Endodermal cell (in vitro differentiated cells): ENCODE data around the gene MTSS2. TPM values are rescaled to one million over a fixed set of nuclear protein-coding genes. Genes with fewer than 3 reads are reported as not detected.
A peak's percentile ranks its signal among the peaks of the same experiment; 100 is the strongest.

ENCODE experiments used
- DNase-seq: peaks from one replicate; pipeline ENCODE4 v3.0.0-alpha.2; 2017
- H3K27ac ChIP-seq: 2 replicates; pipeline ENCODE4 v1.5.1; 2013; ENCODE audit warnings: mild to moderate bottlenecking, low read depth, low read length, moderate library complexity
- H3K27me3 ChIP-seq: 2 replicates; pipeline ENCODE4 v1.6.1; 2013; ENCODE audit warnings: mild to moderate bottlenecking, low read length, moderate library complexity; ENCODE audit not compliant: insufficient read depth, control insufficient read depth, poor library complexity, severe bottlenecking
- H3K36me3 ChIP-seq: 2 replicates; pipeline ENCODE4 v1.7.0; 2013; ENCODE audit warnings: mild to moderate bottlenecking, low read length, moderate library complexity; ENCODE audit not compliant: control insufficient read depth, insufficient read depth
- H3K4me1 ChIP-seq: one replicate; pipeline ENCODE4 v1.7.0; 2013; ENCODE audit warnings: low read length; ENCODE audit not compliant: control insufficient read depth, insufficient read depth
- H3K4me3 ChIP-seq: 2 replicates; pipeline ENCODE4 v1.5.1; 2013; ENCODE audit warnings: mild to moderate bottlenecking, low read length, moderate library complexity
- H3K9ac ChIP-seq: 2 replicates; pipeline ENCODE4 v1.6.1; 2013; ENCODE audit warnings: mild to moderate bottlenecking, low read length, moderate library complexity; ENCODE audit not compliant: poor library complexity, severe bottlenecking; ENCODE audit errors: extremely low read depth
- H3K9me3 ChIP-seq: 2 replicates; pipeline ENCODE4 v1.6.1; 2013; ENCODE audit warnings: mild to moderate bottlenecking, low read length, moderate library complexity; ENCODE audit not compliant: control insufficient read depth
- H3K27ac Mint-ChIP-seq: 2 replicates; pipeline ENCODE4 v1.8.0; 2020; ENCODE audit warnings: mixed read lengths
- H3K27me3 Mint-ChIP-seq: 2 replicates; pipeline ENCODE4 v1.8.0; 2021; ENCODE audit warnings: mild to moderate bottlenecking, mixed read lengths; ENCODE audit not compliant: insufficient read depth
- H3K36me3 Mint-ChIP-seq: 2 replicates; pipeline ENCODE4 v1.8.0; 2020; ENCODE audit warnings: low read depth, mixed read lengths
- H3K4me1 Mint-ChIP-seq: 2 replicates; pipeline ENCODE4 v1.8.0; 2020; ENCODE audit warnings: mixed read lengths
- H3K4me3 Mint-ChIP-seq: 2 replicates; pipeline ENCODE4 v1.8.0; 2020; ENCODE audit warnings: mild to moderate bottlenecking, moderate library complexity, mixed read lengths
- H3K9me3 Mint-ChIP-seq: 2 replicates; pipeline ENCODE4 v1.8.0; 2020; ENCODE audit warnings: mild to moderate bottlenecking, mixed read lengths
- CTCF ChIP-seq: fragments of 200-600 bp; sonication (generic); conservative IDR thresholded peaks from 2 replicates; pipeline ENCODE4 v1.5.0; 2021; ENCODE audit warnings: antibody characterized with exemption, mild to moderate bottlenecking
- WGBS, 2 experiments: methylation state at CpG; one replicate each; pipeline versions ENCODE4 v1.1.5 to v1.1.7; 2013; ENCODE audit warnings: missing lambda C conversion rate in 2 of 2, mixed read lengths in 1 of 2; ENCODE audit not compliant: insufficient coverage in 1 of 2, insufficient read length in 1 of 2; 5-methylcytosine and 5-hydroxymethylcytosine counted together
- total RNA-seq, 2 donors: library from RNA; stranded (reverse); fragmentation: NEBNext Ultra II Directional in 1 of 2; extraction: Animal tissue kit (Norgen Biotek cat#: 25700) in 1 of 2; gene quantifications; 2 replicates in 1 of 2; 3 replicates in 1 of 2; pipeline ENCODE4 v1.2.1, GENCODE V29; 2021

MTSS2 gene
- total RNA-seq, 2 donors from 2014 or later, result 23.4 to 24.0 TPM

- Histone ChIP-seq H3K36me3 (no peaks in the 10 kb centered on the region), H3K27ac (no peak overlapping the region), H3K27me3 (no peaks in the 10 kb centered on the region), H3K4me3 (no peak overlapping the region), H3K9me3 (no peaks in the 10 kb centered on the region), H3K4me1 (no peaks in the 10 kb centered on the region), H3K9ac (no peak overlapping the region)
- H3K4me1 Mint-ChIP-seq, result peaks cover 17% of the 10 kb centered on the region
- H3K36me3 Mint-ChIP-seq, result peaks cover 3% of the 10 kb centered on the region
- no peaks in the 10 kb centered on the region for H3K27me3 Mint-ChIP-seq
- 71 to 78% methylated on average over 16 to 18 of the region's 18 CpGs for WGBS, 2 experiments
- H3K27ac Mint-ChIP-seq, result peak overlapping the region; percentile 88
- peak; percentile 83 for DNase-seq
- no peak overlapping the region for H3K4me3 Mint-ChIP-seq
- H3K9me3 Mint-ChIP-seq, result no peaks in the 10 kb centered on the region
- peak; percentile 27 for TF ChIP-seq CTCF
Measured at GRCh38 chr16:70638814-70639792, 46.8 kb downstream of the MTSS2 start.

Other genes with a start within 250 kb of the MTSS2 start
- 10 to 100 TPM; 56.4 to 57.8 TPM for gene ST3GAL2, start 247.0 kb downstream of the MTSS2 start, total RNA-seq
- 10 to 100 TPM; 18.7 to 19.5 TPM for gene FCSK, start 231.5 kb downstream of the MTSS2 start, total RNA-seq
- gene COG4, start 162.5 kb downstream of the MTSS2 start, total RNA-seq, result 10 to 100 TPM; 62.7 to 71.4 TPM
- gene SF3B3, start 162.2 kb downstream of the MTSS2 start, total RNA-seq, result 100 to 1,000 TPM; 479 to 484 TPM
- gene IL34, start 39.5 kb downstream of the MTSS2 start, total RNA-seq, result 1 to 10 TPM; 3.0 to 5.6 TPM
- 10 to 100 TPM; 47.5 to 48.7 TPM for gene VAC14, start 115.1 kb upstream of the MTSS2 start, total RNA-seq